BE2C (cell line): ENCODE results near the gene SUZ12.
A peak's percentile ranks its signal among the peaks of the same experiment; 100 is the strongest.
"Not testable (repeated sequence)": the region's sequence is repeated elsewhere in the genome, so short reads cannot be mapped to it uniquely, and the experiment has no call there.

Experiments used
- DNase-seq: peaks from one replicate; pipeline ENCODE4 v3.0.0-alpha.2; 2020
- H3K27me3 ChIP-seq: fragments of 250-450 bp; sonication (Bioruptor Pico); 2 replicates; pipeline ENCODE4 v1.5.1; 2020; ENCODE audit warnings: mild to moderate bottlenecking
- H3K36me3 ChIP-seq: fragments of 250-450 bp; sonication (Bioruptor Pico); 2 replicates; pipeline ENCODE4 v1.5.1; 2020; ENCODE audit warnings: mild to moderate bottlenecking
- H3K4me1 ChIP-seq: fragments of 250-450 bp; sonication (Bioruptor Pico); 2 replicates; pipeline ENCODE4 v1.5.1; 2020
- H3K4me3 ChIP-seq: 2 replicates; pipeline ENCODE4 v1.5.1; 2011; ENCODE audit warnings: low read depth, low read length
- H3K9me3 ChIP-seq: fragments of 250-450 bp; sonication (Bioruptor Pico); 2 replicates; pipeline ENCODE4 v1.5.1; 2020
- CTCF ChIP-seq: IDR thresholded peaks from 2 replicates; pipeline ENCODE4 v1.5.1; 2012; ENCODE audit warnings: mild to moderate bottlenecking, low read depth, low read length

The SUZ12 gene

DNA sequence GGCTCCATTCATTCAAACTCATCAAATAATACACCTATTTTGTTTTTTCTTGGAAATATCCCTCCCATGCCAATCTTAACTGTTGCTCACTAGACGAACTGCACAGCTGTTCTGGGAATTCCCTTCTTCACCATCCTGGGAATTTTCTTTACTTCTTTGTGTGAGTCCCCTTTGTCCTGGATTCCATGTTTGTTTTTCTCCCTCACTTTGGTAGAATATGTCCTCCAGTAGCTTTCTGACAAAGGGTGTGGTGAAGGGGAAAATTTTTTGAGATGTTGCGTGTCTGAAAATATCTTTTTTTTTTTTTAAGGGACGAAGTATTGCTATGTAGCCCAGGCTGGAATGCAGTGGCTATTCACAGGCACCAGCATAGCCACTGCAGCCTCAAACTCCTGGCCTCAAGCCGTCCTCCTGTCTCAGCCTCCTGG lies 18.1 kb upstream of the SUZ12 start:
- no peaks in the 10 kb centered on the region for H3K36me3 ChIP-seq
- DNase-seq = no peak
- no peaks in the 10 kb centered on the region for H3K27me3 ChIP-seq
- no peaks in the 10 kb centered on the region for H3K9me3 ChIP-seq
- TF ChIP-seq CTCF = no peak
- no peak overlapping the region for H3K4me3 ChIP-seq
- H3K4me1 ChIP-seq = no peaks in the 10 kb centered on the region

DNA sequence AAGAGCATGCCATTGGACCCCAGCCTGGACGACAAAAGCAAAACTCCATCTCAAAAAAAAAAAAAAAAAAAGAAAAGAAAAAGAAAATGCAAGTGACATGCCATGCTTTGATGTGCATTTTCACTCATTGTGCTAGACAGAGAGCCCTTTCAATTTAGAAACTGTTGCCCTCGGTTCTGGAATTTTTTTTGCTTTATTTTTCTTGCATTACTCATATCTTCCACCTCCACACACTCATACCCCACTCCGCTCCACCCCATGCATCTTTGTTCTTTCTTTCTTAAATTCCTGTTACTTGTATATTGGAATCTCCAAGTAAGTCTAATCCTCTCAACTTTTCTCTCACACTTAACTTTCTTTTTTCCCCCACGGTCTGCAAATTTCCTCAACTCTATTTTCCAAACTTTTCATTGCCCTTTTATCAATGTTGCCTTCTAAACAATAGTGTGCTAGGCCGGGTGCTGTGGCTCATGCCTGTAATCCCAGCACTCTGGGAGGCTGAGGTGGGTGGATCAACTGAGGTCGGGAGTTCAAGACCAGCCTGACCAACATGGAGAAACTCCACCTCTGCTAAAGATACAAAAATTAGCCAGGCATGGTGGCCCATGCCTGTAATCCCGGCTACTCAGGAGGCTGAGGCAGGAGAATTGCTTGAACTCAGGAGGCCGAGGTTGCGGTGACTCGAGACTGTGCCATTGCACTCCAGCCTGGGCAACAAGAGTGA lies 16.8 kb upstream of the SUZ12 start:
- Histone ChIP-seq H3K4me3 (no peak overlapping the region), H3K27me3 (no peaks in the 10 kb centered on the region), H3K9me3 (no peaks in the 10 kb centered on the region), H3K36me3 (no peaks in the 10 kb centered on the region), H3K4me1 (no peaks in the 10 kb centered on the region)
- no peak for DNase-seq
- no peak for TF ChIP-seq CTCF

GRCh38 chr17:31926100-31926729 lies 10.6 kb upstream of the SUZ12 start:
- TF ChIP-seq CTCF = no peak
- H3K9me3 ChIP-seq = no peaks in the 10 kb centered on the region
- no peaks in the 10 kb centered on the region for H3K27me3 ChIP-seq
- no peak for DNase-seq
- no peak overlapping the region for H3K4me3 ChIP-seq
- no peaks in the 10 kb centered on the region for H3K4me1 ChIP-seq
- H3K36me3 ChIP-seq = no peaks in the 10 kb centered on the region

- Histone ChIP-seq H3K27me3 (no peaks in the 10 kb centered on the region), H3K4me3 (no peak overlapping the region), H3K36me3 (no peaks in the 10 kb centered on the region), H3K9me3 (no peaks in the 10 kb centered on the region), H3K4me1 (no peaks in the 10 kb centered on the region)
- DNase-seq = no peak
- TF ChIP-seq CTCF = no peak
Measured at GRCh38 chr17:31931756-31932155, 5.1 kb upstream of the SUZ12 start.

DNA sequence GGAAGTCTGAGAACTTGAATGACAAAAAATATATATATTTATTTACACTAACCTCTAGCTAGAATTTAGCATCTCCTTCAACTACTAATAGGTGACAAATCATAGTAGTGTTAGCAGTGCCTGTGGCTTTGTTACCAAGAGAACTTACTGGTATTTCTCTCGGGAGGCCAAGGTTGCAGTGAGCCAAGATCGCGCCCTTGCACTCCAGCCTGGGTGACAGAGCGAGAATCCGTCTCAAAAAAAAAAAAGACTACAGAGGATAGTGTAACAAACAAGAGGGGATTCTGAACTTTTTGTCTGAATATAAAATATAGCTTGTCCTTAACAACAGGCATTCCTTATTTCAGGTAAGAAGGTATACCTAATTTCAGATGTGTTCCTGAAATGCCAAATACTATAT lies 1.3 kb upstream of the SUZ12 start:
- Histone ChIP-seq H3K36me3 (no peaks in the 10 kb centered on the region), H3K4me3 (no peak overlapping the region), H3K4me1 (no peaks in the 10 kb centered on the region), H3K27me3 (no peaks in the 10 kb centered on the region), H3K9me3 (no peaks in the 10 kb centered on the region)
- no peak for TF ChIP-seq CTCF
- no peak for DNase-seq

DNA sequence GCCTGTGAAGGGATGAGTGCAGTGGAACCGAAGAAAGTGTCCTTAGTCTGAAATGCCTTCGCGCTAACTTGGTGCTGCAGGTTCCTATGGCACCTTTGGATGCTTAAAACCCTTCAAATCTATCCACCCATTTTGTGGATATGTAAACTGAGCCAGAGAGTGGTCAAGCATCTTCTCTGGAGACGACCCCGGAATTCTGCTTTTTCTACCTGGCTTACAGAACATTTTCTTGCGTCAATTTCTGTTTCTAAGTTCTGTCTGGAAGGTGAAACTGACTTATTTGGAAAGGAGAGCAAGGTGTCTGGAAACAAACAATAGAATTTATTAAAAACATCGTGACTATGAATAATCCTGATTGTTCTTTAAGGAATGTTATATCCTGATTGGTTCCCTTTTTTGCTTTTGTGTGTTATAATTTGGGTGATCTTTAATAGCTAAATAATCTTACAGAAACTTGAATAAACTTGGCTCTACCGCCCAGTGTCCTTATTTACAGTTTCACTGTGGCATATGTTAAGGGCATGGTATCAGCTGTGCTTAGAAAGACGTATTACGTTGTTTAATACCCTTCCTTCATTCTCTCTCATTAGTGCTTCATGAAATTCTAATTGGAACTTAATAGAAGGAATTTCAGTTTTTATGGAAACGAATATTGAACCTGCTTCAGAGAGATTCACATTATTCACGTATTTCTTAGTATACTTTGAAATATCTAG lies 1.3 kb downstream of the SUZ12 start:
- H3K36me3 ChIP-seq, H3K9me3 ChIP-seq, H3K4me1 ChIP-seq, DNase-seq, H3K27me3 ChIP-seq: not testable (repeated sequence)
- H3K4me3 ChIP-seq = peak overlapping the region; percentile 56

GRCh38 chr17:31941916-31942315 lies 5.1 kb downstream of the SUZ12 start:
- H3K4me1 ChIP-seq, H3K27me3 ChIP-seq, H3K9me3 ChIP-seq, DNase-seq, H3K4me3 ChIP-seq, H3K36me3 ChIP-seq: not testable (repeated sequence)

- H3K4me1 ChIP-seq, H3K9me3 ChIP-seq, H3K36me3 ChIP-seq, DNase-seq, H3K4me3 ChIP-seq, H3K27me3 ChIP-seq: not testable (repeated sequence)
Measured at GRCh38 chr17:31942396-31942795, 5.6 kb downstream of the SUZ12 start.

DNA sequence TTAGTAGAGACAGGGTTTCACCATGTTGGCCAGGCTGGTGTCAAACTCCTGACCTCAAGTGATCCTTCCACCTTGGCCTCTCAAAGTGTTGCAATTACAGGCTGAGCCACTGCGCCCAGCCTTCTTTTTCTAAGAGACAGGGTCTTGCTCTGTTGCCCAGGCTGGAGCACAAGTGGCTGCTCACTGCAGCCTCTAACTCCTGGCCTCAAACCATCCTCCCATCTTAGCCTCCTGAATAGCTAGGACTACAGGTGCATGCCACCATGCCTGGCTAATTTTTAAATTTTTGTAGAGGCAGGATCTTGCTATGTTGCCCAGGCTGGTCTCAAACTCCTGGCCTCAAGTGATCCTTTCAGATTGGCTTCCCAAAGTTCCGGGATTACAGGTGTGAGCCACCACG lies 15.1 kb downstream of the SUZ12 start:
- not testable (repeated sequence) for H3K36me3 ChIP-seq, H3K9me3 ChIP-seq, H3K27me3 ChIP-seq, DNase-seq, H3K4me1 ChIP-seq, H3K4me3 ChIP-seq

- DNase-seq, H3K36me3 ChIP-seq, H3K27me3 ChIP-seq, H3K9me3 ChIP-seq, H3K4me3 ChIP-seq, H3K4me1 ChIP-seq: not testable (repeated sequence)
Measured at GRCh38 chr17:31964131-31964530, 27.3 kb downstream of the SUZ12 start.
